ENCODE measurements around the gene SPATA20. TPM values are rescaled to one million over a fixed set of nuclear protein-coding genes. Genes with fewer than 3 reads are reported as not detected.

SPATA20 gene
- polyA plus RNA-seq, 3 donors, result 46.1 to 67.4 (median 62.3) TPM

DNA sequence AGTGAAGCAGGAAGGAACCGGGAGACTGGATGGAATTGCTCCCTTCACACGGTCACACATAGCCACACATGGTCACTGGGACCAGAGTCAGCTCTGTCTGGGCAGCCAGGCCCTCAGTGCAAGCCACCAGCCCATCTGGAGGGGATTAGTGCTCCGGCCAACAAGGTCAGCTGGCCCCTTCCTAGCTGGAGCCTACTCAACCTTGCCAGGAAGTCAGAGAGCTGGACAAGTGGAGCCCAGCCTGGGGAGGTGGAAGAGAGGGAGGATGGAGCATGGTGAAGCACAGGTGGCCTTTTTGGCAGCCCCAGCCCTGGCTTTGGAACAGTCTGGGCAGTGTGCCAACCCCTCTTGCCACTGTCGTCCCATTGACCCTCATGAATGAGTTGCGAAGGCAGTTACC lies 9.8 kb downstream of the SPATA20 start:
- DNase-seq, result no peak

DNA sequence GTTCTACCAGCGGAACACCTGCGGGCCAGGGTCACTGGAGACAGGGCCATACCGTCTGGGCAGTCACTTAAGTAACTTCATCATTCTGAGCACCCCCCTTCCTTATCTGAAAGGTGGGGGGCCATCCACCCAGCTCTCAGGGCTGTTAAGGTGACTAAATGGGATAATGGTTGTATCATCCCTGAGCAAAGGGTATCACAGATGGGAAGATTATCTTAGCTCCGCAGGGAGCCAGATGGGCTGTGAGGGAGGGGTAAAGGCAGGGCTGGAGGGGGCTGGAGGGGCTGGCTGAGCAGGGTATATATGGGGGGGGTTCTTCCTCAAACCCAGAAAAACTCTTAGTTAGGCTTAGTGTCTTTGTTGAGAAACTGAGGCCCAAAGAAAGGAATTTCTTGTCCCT lies 10.7 kb downstream of the SPATA20 start:
- no peak for DNase-seq

DNA sequence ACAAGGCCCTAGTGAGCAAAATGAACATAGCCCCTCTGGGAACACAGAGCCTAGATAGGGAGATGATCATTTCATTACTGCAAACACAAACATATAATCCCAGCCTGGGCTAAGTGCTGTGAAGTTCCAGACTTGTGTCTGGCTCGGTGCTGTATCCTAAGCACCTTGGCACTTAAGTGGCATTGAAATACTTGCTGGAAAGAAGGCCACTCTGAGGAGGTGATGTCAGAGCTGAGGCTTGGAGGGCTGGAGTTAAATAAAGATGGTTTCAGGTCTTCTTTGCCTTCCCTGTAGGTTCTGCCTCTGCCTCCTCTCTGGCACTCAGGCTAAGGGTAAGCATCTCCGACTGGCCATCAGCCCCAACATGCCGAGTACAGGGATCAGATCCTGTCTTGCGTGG lies 11.1 kb downstream of the SPATA20 start:
- no peak for DNase-seq

DNA sequence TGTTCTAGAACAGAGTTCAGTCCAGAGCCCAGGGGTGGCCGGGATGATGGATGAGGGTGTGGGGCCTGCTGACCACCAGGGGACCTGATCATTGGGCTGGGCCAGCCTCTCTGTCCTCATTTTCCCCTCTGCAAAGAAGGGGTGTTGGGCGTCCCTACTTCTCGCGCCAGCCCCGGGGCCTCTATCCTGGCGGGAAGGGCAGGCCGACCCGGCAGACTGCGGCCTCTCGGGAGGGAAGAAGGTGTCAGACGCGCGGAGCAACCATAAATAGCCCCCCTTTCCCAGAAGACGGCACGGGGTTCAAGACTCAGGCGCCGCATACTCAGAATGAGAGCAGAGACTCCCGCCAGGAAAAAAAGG lies 11.6 kb downstream of the SPATA20 start:
- no peak for DNase-seq

DNA sequence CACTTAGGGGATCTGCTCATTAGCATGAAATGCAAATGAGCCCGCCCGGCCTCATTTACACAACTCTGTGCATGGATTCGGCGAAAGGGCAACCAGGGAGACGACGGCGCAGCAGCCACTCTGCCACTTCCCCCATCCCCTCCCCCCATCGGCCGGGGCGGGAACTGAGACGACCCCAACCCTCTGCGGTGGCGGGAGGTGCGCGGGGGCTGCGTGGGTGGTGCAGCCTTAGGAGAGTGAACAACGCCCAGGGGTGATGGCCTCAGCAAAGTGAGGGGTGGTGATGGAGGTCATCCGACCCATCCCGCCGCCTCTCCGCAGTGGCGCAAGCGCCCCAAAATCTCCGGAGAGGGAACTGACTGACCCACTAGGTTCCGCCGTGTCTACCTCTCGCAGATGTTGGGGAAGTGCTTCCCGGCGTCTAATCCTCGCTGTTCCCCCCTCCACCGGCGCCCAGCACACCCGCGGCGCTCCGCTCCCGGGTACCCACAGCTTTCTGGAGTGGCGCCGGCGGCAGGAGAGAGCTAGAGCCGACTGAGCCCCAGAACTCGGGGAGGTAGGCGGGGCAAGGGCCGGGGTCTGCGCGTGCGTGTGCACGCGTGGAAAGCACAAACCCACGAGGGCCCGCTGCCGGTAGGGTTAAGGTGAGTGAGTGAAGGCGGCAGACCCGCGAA lies 12.1 kb downstream of the SPATA20 start:
- DNase-seq, result no peak

DNA sequence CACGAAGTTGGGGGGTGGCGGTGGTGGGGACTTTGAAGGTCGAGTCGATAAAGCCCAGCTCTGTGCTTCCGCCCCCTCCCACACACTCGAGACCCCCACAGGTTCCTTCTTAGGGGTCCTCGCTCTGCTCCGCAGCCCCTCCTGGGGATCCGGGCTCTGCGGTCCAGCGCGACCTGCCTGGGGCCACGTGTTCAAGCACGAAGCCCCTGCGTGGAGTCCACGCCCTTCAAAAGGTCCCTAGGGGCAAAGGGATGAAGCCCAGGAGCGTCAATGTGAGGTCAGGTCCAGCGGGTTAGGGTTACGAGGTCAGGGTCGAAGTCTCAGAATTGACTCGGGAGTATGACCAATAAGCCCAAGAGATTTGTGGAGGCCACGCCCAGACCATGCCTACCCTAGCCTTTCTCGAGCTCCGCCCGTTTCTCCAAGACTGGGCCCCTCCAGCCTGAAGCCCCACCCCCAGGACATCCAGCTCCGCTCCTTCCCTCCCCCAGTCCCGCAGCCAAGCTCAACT lies 12.8 kb downstream of the SPATA20 start:
- DNase-seq, result no peak

DNA sequence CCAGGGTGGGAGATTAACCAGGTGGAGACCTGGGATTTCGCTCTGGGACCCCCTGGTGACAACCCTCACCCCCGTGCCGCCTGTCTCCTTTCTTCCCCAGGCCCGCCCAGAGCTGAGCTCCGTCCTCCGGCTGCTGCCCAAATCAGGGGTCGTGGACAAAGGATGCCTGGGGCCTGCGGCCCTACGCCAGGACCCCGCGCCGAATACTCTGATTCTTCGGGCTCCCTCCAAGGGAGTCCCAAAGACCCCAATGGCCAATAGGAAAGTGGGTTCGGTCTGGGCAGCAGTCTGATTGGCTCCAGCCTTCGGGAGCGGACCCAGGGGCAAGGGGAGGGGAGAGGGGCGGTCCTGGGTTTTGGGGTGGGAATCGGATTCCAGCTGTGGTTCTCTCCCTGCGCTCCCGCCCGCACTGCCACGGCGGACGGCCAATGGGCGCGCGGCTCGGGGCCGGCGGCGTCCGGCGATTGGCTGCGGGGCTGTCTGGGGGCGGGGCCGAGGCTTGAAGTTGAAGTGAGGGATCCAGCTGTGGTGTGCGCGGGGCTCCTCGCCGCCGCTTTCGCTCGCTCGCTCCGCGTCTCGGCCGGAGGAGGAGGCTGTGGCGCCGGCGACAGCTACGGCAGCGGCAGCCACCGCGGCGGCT lies 13.3 kb downstream of the SPATA20 start, which contains the start of gene CACNA1G:
Gene CACNA1G (plus strand): TSS at position 531 of the 640 bp plus-strand sequence. CDS start 745 bp downstream, outside the sequence.
- peak; percentile 92 for DNase-seq

DNA sequence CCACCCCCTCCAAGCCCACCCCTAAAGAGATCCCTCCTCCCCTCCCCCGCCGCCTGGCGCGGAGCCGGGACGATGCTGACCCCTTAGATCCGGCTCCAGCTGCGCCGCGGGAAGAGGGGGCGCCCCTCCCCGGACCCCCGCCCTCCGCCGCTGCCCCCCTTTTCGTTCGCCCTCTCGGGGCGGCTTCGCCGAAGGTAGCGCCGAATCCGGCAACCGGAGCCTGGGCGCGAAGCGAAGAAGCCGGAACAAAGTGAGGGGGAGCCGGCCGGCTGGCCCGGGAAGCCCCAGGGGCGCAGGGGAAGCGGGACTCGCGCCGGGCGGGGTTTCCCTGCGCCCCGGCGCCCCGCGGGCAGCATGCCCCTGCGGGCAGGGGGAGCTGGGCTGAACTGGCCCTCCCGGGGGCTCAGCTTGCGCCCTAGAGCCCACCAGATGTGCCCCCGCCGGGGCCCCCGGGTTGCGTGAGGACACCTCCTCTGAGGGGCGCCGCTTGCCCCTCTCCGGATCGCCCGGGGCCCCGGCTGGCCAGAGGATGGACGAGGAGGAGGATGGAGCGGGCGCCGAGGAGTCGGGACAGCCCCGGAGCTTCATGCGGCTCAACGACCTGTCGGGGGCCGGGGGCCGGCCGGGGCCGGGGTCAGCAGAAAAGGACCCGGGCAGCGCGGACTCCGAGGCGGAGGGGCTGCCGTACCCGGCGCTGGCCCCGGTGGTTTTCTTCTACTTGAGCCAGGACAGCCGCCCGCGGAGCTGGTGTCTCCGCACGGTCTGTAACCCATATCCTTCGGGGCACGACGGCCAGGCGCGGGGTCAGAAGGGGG lies 14.2 kb downstream of the SPATA20 start:
- DNase-seq, result no peak

DNA sequence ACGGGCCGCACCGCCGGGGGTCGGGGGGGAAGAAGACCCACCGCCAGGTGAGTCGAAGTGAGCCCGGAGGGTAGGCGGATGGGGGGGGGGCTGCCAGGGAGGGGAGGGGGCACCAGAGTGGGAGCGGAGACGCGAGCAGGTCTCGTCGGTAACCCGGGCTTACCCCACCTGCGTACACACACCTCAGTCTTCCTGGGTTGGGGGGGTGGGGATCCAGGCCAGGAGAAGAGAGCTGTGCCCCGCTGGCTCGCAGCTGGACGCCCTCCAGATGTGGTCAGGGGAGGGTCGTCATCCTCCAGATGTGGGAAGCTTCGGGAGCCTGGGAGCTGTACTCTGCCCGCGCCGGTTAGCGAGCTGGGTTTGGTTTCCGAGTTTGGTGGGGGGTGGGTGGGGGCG lies 14.8 kb downstream of the SPATA20 start:
- DNase-seq, result no peak

DNA sequence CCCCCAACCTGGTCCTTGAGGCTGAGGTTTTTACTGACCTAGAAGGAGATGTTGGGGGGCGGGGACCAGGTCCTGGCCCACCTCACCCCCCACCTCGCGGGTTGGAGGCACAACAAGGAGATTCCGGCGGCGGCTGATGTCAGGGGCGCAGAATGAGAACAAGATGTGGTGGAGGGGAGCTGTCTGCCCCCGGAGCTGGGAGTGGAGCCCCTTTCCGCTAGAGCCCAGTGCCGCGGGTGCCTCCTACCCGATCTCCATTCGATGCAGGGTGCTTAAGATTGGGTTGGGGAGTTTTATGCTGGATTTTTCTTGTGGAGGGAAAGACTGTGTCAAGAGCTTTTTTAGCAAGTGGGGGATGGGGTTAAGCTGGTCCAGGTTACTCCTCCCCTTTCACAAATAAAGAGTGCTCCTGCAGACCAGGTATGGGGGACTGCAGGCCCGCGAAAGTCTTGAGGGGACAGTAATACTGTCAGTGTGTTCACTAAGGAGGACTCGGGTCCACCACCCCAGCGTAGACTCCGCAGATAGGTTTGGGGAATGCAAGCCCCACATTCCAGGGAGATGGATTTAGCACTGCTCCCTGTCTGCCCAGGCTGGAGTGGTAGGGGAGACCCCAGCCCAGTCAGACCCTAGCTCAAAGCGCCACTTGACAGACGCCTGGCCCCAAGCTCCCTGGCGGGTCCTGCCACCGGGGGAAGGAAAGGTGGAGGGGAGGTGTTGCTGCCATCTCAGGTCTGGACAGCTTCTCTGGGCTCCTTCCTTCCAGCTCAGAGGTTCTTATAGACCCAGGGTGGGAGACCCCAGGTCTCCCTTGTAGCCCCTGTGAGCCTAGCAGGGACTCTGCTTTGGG lies 15.5 kb downstream of the SPATA20 start:
- no peak for DNase-seq

DNA sequence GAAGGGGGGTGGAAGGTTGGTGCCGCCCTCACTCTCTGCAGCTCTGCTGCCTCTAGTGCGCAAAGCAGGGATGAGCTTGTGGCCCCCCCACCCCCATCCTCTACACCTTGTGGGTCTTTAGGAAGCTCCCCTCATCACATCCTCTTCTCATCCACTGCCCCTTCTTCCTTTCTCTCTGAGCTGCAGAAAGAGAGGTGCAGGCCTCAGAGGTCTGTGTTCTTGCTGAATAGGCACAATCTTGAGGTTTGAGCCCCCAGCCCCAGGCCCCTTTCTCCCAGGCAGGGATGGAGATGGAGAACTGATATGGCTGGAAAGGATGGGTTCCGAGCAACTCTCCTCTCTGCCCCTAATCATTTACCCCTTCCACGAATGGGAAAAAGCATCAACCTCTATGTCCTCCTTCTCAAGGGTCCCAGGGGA lies 16.1 kb downstream of the SPATA20 start:
- no peak for DNase-seq

DNA sequence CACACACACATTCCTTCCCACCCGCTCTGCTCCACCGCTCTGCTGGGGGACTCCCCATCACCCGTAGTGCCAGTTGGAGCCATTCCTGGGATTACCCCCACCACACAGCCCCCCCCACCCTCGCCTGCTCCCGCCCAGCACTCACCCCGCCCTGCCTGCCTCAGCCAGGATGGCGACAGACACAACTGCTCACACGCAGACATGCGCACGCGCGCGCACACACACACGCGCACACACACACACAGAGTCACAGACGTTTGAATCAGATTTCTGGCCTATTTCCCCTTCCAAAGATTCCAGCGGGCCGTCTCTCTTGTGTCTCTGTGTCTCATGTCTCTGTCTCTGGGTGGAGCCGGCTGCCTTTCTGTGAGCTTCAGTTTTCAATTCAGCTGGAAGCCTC lies 17.9 kb downstream of the SPATA20 start:
- no peak for DNase-seq

DNA sequence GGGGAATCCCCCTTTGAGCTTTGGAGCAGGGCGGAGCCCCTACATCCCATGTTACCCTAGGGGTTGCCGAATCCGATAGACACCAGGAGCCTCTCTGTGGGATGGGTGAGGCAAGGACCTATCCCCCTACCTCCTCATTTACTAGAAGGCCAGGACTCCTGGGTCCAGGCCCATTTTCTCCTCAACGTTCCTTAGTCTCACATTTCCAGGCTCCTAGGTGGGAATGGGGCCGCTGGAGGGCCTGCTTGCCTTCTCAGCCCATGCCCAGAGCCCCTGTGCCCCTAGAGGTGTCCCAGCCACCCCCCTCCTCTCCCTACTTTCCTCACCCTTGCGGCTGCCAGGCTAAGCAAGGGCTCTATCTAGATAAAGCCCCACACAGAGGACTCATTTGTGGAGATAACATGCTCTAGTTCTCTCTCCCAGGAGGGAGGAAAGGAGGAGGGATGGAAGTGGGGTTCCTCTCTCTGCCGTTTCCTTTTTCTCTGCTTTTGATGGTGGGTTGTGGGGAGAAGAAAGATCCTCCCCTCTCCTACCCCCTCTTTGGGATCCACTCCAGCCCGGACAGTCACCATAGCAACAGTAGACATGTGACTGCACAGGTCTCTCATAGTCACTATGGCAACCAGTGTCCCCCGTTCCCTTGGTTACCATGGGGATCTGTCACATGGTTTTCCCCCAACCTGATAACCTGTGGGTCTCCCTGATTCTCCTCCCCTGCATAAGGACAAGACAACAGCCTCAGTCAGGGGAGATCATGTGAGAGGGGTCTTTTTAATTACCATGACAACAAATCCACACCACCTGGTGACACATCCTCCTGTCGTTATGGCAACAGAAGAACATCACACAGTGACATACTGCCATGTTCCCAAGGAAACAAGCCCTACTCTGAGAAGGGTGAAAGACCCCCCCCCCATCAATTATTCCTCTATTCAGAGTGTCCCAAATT lies 18.7 kb downstream of the SPATA20 start:
- no peak for DNase-seq

DNA sequence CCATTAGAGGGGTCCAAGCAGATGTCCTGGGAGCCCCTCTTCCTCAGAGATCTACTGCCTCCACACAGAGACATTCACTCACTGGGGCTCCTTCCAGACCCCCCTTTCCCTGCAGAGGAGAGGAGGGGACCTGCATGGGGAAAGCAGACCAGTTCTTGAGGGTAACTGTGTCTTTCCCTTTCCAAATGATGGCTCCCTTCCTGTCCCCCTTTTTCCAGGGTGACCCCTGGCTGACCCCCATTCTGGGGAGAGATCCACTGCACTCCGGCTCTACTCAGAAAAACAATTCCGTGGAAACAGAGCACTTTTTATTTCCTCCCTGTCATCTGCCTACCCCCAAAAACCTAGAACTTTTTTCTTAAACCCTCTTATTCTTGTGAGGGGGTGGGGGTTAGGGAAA lies 19.9 kb downstream of the SPATA20 start:
- no peak for DNase-seq

DNA sequence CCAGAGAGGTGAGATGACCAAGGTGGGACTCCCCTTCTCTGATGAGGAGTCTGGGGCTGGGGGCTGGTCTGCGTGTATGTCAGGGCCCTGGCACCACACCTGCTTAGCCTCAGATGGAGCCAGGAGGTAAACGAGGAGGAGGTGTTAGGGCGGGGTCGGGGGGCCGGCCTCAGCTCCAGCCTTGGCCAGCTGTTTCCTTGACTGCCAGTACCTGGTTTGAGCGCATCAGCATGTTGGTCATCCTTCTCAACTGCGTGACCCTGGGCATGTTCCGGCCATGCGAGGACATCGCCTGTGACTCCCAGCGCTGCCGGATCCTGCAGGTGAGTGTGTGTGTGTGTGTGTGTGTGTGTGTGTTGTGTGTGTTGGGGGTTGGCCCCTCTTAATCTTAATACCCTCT lies 21.7 kb downstream of the SPATA20 start:
- DNase-seq, result no peak

DNA sequence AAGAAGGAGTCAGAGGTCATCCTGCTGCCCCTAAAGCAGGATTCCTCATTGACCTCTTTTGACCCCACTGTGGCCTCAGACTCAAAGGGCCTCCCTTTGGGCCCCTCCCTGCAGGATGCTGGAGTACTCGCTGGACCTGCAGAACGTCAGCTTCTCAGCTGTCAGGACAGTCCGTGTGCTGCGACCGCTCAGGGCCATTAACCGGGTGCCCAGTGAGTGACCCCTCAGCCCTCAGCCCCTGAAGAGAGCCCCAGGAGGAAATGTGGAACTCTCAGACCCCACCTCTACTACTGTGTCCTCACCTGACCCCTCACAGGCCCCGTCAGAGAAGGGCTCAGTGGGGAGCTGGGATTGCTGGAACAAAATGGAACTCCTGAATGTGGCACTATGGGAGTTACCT lies 22.6 kb downstream of the SPATA20 start:
- DNase-seq, result no peak

DNA sequence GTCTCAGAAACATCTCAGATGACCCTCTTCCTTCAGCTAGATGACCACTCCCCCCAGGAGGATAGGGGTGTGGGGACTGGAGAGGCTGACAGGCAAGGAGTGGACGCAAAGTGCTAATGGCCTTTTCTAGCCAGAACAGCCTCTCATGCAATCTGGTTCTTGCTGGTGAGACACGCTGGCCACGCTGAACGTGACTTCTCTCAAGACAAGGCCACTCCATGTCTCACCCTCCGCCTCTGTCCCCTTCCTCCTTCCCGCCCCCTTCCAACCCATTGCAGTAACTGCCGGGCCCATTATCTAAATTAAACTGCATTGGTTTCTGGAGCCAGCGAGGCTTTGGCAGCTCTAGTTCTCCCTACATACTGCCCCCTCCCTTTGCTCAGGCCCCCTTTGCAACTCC lies 23.1 kb downstream of the SPATA20 start:
- no peak for DNase-seq

DNA sequence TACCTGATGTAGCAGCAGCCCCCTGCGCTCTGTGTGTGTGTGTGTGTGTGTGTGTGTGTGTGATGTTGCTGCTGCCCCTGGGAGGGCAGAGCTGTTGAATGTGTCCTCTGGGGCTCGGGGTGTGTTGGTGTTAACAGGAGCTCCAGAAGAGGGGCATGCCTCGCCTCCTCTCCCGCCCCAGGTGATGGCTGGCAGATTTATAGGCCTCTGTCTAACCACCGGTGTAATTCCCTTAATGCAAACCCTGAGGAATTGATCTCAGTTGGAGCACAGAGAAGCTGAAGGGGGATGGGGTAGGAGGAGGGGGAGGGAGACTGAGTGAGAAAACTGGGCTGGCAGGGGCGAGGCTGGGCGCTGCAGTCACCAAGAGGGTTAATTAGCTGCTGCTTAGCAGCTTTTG lies 23.6 kb downstream of the SPATA20 start:
- DNase-seq, result no peak

DNA sequence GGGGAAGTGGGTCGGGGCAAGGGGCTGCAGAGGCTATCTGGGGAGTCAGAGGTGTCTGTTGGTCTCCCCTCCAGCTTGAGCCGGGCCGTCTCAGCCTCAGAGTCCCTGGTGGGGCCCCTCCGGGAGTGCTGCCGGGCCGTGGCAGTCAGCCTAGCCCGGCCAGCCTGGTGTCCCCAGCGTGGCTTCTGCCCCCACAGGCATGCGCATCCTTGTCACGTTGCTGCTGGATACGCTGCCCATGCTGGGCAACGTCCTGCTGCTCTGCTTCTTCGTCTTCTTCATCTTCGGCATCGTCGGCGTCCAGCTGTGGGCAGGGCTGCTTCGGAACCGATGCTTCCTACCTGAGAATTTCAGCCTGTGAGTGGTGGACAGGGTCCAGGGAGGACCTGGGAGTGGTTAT lies 24.7 kb downstream of the SPATA20 start:
- DNase-seq, result no peak

DNA sequence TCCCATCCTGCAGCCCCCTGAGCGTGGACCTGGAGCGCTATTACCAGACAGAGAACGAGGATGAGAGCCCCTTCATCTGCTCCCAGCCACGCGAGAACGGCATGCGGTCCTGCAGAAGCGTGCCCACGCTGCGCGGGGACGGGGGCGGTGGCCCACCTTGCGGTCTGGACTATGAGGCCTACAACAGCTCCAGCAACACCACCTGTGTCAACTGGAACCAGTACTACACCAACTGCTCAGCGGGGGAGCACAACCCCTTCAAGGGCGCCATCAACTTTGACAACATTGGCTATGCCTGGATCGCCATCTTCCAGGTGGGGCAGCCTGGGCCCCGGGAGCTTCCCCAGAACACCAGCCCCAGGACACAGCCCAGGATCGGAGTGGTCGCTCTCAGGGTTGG lies 25.6 kb downstream of the SPATA20 start:
- no peak for DNase-seq

All from renal pelvis (tissue), 4 donors.